GM21576 (cell line): ENCODE measurements around the gene CLSTN2.

Experiments used
- ATAC-seq: cut with Tn5 transposase; IDR thresholded peaks from one replicate; pipeline ENCODE4 v1.9.1; 2021; ENCODE audit warnings: mild to moderate bottlenecking, moderate library complexity; ENCODE audit not compliant: unreplicated experiment

CLSTN2 gene

DNA sequence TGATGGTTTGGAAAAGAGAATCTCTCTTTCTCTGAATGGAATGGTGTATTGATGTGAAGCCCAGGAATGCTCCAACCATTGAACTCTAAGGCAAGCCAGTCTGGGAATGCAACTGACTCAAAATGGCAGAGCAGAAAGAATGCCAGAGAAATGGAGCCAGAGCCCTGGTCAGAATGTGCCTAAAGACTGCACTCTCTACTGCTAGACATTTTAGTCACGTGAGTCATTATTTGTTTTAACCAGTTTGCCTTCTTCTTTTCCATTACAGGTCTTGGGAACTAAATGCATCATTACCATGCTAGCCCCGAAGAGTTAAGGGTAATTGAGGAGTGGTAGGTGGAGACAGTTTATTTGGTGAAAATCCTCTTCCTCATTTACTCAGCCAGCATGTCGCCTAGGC lies 675.6 kb downstream of the CLSTN2 start:
- no peak for ATAC-seq

DNA sequence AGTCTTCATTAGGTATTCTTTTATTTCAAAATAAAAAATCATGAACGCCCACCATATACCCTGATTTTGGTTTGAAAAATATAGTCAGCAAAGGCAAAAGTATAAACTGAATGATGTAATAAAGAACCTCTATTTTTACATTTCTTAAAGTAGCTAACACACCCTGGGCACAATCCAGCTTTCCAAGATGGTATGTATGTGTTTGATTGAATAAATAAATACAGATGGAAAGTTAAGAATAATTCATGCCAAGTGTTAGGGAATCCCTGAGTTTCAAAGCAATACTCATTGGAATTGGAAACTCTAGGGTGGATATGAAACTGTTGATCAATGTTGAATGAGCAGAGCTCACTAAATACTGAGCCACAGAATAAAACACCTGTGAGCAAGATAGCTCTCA lies 679.0 kb downstream of the CLSTN2 start:
- no peak for ATAC-seq

DNA sequence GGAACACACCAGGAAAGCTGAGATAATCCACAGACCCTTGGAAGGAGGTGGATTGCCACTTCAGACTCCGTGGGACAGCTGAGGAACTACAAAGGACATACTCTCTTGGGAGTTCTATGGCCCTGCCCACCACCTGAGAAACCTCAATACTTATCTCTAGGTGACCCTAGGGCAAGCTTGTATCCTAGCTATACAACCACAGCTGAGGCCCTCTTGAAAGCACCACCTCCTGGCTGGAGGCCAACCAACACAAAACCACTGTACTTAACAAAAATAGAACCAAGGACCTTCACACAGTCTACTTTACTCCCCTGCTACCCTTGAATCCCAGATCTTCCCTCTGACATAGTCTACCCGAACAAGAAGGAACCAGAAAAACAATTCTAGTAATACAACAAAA lies 682.1 kb downstream of the CLSTN2 start:
- ATAC-seq, result no peak

DNA sequence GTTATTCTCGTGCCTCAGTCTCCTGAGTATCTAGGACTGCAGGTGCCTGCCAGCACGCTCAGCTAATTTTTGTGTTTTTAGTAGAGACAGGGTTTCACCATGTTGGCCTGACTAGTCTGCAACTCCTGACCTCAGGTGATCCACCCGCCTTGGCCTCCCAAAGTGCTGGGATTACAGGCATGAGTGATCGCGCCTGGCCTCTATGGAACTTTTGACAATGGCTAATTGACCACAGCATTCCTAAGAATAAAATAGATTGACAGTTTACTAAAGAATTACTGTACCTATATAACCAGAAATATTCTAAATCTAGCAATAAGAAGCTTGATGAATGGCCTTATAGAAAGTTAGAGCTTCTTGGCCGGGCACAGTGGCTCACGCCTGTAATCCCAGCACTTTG lies 691.9 kb downstream of the CLSTN2 start:
- no peak for ATAC-seq
